A549 (cell line): ENCODE data around the gene WDHD1.

Experiments used
- EP300 ChIP-seq, 2 experiments: fragments of >200 bp; sonication (Bioruptor Twin); formaldehyde crosslinking; IDR thresholded peaks; 2 replicates in 1 of 2; 3 replicates in 1 of 2; pipeline ENCODE4 v1.6.1; 2016 to 2017
- HOXB13 ChIP-seq: fragments of 250-450 bp; sonication (Bioruptor Pico); IDR thresholded peaks from 2 replicates; pipeline ENCODE4 v1.5.0; 2020; ENCODE audit warnings: low read depth, mild to moderate bottlenecking, moderate library complexity
- POLR2A ChIP-seq: IDR thresholded peaks from 2 replicates; pipeline ENCODE4 v1.6.1; 2012; ENCODE audit warnings: mild to moderate bottlenecking, low read length
- RAD21 ChIP-seq, 2 experiments: fragments of >200 bp in 1 of 2; sonication (Bioruptor Twin) in 1 of 2; formaldehyde crosslinking in 1 of 2; IDR thresholded peaks in 1 of 2; conservative IDR thresholded peaks in 1 of 2; 2 replicates in 1 of 2; 3 replicates in 1 of 2; pipeline ENCODE4 v1.6.1; 2012 to 2018; ENCODE audit warnings: inconsistent platforms in 1 of 2
- RFX5 ChIP-seq: fragments of 450-650 bp; IDR thresholded peaks from 2 replicates; pipeline ENCODE4 v1.7.1; 2014; ENCODE audit warnings: antibody characterized with exemption, mild to moderate bottlenecking, moderate library complexity
- ZC3H11A ChIP-seq: fragments of 450-650 bp; IDR thresholded peaks from 2 replicates; pipeline ENCODE4 v1.6.1; 2014; ENCODE audit warnings: antibody characterized with exemption, mild to moderate bottlenecking
- TF ChIP-seq, protein P1 (sequence below): fragments of >200 bp; sonication (Bioruptor Twin); formaldehyde crosslinking; IDR thresholded peaks from 3 replicates; pipeline ENCODE4 v1.5.1; 2016
- TF ChIP-seq, protein P2 (sequence below): fragments of 450-650 bp; IDR thresholded peaks from 2 replicates; pipeline ENCODE4 v1.6.1; 2014; ENCODE audit warnings: antibody characterized with exemption
- TF ChIP-seq, protein P3 (sequence below): fragments of 250-450 bp; sonication (Bioruptor Pico); IDR thresholded peaks from 2 replicates; pipeline ENCODE4 v1.5.0; 2021; ENCODE audit warnings: mild to moderate bottlenecking, moderate library complexity, borderline replicate concordance
- TF ChIP-seq, protein P4 (sequence below): fragments of 200-600 bp; sonication (generic); IDR thresholded peaks from 2 replicates; pipeline ENCODE4 v1.6.1; 2016; ENCODE audit warnings: antibody characterized with exemption, mild to moderate bottlenecking, moderate library complexity

DNA sequence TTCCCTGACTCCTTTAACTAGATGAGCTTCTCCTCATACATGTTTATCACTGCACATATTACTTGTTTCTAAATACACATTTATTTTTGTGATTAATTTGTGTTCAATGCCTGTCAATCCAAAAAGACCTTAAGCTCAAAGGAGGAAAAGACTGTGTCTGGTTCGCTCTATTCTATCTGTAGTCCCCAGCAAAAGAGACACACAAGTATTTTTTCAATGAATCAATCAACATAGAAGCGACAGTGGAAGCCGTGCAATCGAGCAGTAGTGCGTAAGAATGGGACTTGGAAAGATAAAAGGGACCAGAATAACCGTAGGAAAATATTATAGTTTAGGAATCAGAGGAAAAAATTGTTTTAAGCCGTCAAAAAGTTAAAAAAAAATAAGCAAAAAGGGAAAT is 951 bp downstream of the WDHD1 start:
- TF ChIP-seq RAD21 (conservative IDR thresholded peaks at IDR 0.05 in 1 of 2, IDR thresholded peaks at IDR 0.05 in 1 of 2) (no peak), RFX5 (no peak), HOXB13 (CRISPR knock-in tag) (no peak), POLR2A (no peak), EP300 (IDR thresholded peaks at IDR 0.05) (no peak), ZC3H11A (no peak)
- TF ChIP-seq, protein P1, sequence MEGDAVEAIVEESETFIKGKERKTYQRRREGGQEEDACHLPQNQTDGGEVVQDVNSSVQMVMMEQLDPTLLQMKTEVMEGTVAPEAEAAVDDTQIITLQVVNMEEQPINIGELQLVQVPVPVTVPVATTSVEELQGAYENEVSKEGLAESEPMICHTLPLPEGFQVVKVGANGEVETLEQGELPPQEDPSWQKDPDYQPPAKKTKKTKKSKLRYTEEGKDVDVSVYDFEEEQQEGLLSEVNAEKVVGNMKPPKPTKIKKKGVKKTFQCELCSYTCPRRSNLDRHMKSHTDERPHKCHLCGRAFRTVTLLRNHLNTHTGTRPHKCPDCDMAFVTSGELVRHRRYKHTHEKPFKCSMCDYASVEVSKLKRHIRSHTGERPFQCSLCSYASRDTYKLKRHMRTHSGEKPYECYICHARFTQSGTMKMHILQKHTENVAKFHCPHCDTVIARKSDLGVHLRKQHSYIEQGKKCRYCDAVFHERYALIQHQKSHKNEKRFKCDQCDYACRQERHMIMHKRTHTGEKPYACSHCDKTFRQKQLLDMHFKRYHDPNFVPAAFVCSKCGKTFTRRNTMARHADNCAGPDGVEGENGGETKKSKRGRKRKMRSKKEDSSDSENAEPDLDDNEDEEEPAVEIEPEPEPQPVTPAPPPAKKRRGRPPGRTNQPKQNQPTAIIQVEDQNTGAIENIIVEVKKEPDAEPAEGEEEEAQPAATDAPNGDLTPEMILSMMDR: no peak
- TF ChIP-seq, protein P2, sequence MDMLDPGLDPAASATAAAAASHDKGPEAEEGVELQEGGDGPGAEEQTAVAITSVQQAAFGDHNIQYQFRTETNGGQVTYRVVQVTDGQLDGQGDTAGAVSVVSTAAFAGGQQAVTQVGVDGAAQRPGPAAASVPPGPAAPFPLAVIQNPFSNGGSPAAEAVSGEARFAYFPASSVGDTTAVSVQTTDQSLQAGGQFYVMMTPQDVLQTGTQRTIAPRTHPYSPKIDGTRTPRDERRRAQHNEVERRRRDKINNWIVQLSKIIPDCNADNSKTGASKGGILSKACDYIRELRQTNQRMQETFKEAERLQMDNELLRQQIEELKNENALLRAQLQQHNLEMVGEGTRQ: no peak
- TF ChIP-seq, protein P3, sequence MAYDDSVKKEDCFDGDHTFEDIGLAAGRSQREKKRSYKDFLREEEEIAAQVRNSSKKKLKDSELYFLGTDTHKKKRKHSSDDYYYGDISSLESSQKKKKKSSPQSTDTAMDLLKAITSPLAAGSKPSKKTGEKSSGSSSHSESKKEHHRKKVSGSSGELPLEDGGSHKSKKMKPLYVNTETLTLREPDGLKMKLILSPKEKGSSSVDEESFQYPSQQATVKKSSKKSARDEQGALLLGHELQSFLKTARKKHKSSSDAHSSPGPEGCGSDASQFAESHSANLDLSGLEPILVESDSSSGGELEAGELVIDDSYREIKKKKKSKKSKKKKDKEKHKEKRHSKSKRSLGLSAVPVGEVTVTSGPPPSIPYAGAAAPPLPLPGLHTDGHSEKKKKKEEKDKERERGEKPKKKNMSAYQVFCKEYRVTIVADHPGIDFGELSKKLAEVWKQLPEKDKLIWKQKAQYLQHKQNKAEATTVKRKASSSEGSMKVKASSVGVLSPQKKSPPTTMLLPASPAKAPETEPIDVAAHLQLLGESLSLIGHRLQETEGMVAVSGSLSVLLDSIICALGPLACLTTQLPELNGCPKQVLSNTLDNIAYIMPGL: no peak
- TF ChIP-seq, protein P4, sequence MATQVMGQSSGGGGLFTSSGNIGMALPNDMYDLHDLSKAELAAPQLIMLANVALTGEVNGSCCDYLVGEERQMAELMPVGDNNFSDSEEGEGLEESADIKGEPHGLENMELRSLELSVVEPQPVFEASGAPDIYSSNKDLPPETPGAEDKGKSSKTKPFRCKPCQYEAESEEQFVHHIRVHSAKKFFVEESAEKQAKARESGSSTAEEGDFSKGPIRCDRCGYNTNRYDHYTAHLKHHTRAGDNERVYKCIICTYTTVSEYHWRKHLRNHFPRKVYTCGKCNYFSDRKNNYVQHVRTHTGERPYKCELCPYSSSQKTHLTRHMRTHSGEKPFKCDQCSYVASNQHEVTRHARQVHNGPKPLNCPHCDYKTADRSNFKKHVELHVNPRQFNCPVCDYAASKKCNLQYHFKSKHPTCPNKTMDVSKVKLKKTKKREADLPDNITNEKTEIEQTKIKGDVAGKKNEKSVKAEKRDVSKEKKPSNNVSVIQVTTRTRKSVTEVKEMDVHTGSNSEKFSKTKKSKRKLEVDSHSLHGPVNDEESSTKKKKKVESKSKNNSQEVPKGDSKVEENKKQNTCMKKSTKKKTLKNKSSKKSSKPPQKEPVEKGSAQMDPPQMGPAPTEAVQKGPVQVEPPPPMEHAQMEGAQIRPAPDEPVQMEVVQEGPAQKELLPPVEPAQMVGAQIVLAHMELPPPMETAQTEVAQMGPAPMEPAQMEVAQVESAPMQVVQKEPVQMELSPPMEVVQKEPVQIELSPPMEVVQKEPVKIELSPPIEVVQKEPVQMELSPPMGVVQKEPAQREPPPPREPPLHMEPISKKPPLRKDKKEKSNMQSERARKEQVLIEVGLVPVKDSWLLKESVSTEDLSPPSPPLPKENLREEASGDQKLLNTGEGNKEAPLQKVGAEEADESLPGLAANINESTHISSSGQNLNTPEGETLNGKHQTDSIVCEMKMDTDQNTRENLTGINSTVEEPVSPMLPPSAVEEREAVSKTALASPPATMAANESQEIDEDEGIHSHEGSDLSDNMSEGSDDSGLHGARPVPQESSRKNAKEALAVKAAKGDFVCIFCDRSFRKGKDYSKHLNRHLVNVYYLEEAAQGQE: no peak
